H9 (cell line): ENCODE measurements around the gene SP3. TPM values are rescaled to one million over a fixed set of nuclear protein-coding genes. Genes with fewer than 3 reads are reported as not detected.
"Not testable (repeated sequence)": the region's sequence is repeated elsewhere in the genome, so short reads cannot be mapped to it uniquely, and the experiment has no call there.

Experiments
- DNase-seq: peaks from one replicate; pipeline ENCODE4 v3.0.0-alpha.2; 2017
- H2AFZ ChIP-seq: one replicate; pipeline ENCODE4 v1.6.1; 2013; ENCODE audit warnings: mild to moderate bottlenecking, low read length, control low read depth, moderate library complexity
- H2AK5ac ChIP-seq: 2 replicates; pipeline ENCODE4 v1.6.1; 2013; ENCODE audit warnings: low read length, control low read depth, mixed read lengths; ENCODE audit not compliant: insufficient read length
- H2BK120ac ChIP-seq: one replicate; pipeline ENCODE4 v1.6.1; 2013; ENCODE audit warnings: low read depth, mild to moderate bottlenecking, low read length, control low read depth, inconsistent platforms; ENCODE audit not compliant: poor library complexity, severe bottlenecking
- H2BK12ac ChIP-seq: 2 replicates; pipeline ENCODE4 v1.6.1; 2013; ENCODE audit warnings: low read length, control low read depth, mixed read lengths, low read depth; ENCODE audit not compliant: insufficient read length
- H2BK15ac ChIP-seq: 2 replicates; pipeline ENCODE4 v1.6.1; 2013; ENCODE audit warnings: low read depth, low read length, control low read depth
- H2BK20ac ChIP-seq: one replicate; pipeline ENCODE4 v1.6.1; 2013; ENCODE audit warnings: low read depth, mild to moderate bottlenecking, low read length, control low read depth, inconsistent platforms; ENCODE audit not compliant: poor library complexity, severe bottlenecking
- H2BK5ac ChIP-seq: 2 replicates; pipeline ENCODE4 v1.6.1; 2013; ENCODE audit warnings: low read length, control low read depth, mixed read lengths; ENCODE audit not compliant: insufficient read length
- H3K14ac ChIP-seq: 2 replicates; pipeline ENCODE4 v1.6.1; 2013; ENCODE audit warnings: low read length, control low read depth; ENCODE audit not compliant: insufficient read depth
- H3K18ac ChIP-seq: 2 replicates; pipeline ENCODE4 v1.6.1; 2013; ENCODE audit warnings: low read depth, mild to moderate bottlenecking, mixed read lengths, low read length, control low read depth; ENCODE audit not compliant: insufficient read length
- H3K23ac ChIP-seq: 2 replicates; pipeline ENCODE4 v1.6.1; 2013; ENCODE audit warnings: low read length, control low read depth, mixed read lengths, low read depth; ENCODE audit not compliant: insufficient read length
- H3K23me2 ChIP-seq: 2 replicates; pipeline ENCODE4 v1.6.1; 2013; ENCODE audit warnings: low read depth, mild to moderate bottlenecking, mixed read lengths, low read length, control low read depth; ENCODE audit not compliant: insufficient read length, poor library complexity, severe bottlenecking
- H3K27ac ChIP-seq: 2 replicates; pipeline ENCODE4 v1.5.1; 2013; ENCODE audit warnings: low read length, control low read depth, mixed read lengths, low read depth; ENCODE audit not compliant: insufficient read length
- H3K27me3 ChIP-seq: 2 replicates; pipeline ENCODE4 v1.6.1; 2013; ENCODE audit warnings: low read length, control low read depth, inconsistent platforms; ENCODE audit not compliant: insufficient read depth
- H3K4ac ChIP-seq: 2 replicates; pipeline ENCODE4 v1.6.1; 2013; ENCODE audit warnings: low read depth, mild to moderate bottlenecking, control low read depth, inconsistent platforms, low read length, moderate library complexity
- H3K4me1 ChIP-seq: 2 replicates; pipeline ENCODE4 v1.6.1; 2013; ENCODE audit warnings: low read length, control low read depth, inconsistent platforms; ENCODE audit not compliant: insufficient read depth
- H3K4me2 ChIP-seq: 2 replicates; pipeline ENCODE4 v1.6.1; 2013; ENCODE audit warnings: low read length, control low read depth, mixed read lengths; ENCODE audit not compliant: insufficient read length, insufficient read depth
- H3K56ac ChIP-seq: 2 replicates; pipeline ENCODE4 v1.6.1; 2013; ENCODE audit warnings: low read depth, mild to moderate bottlenecking, mixed read lengths, low read length, control low read depth; ENCODE audit not compliant: insufficient read length
- H3K79me1 ChIP-seq: 2 replicates; pipeline ENCODE4 v1.6.1; 2013; ENCODE audit warnings: low read depth, mild to moderate bottlenecking, moderate library complexity, low read length, control low read depth, inconsistent platforms; ENCODE audit not compliant: insufficient read depth, poor library complexity, severe bottlenecking
- H3K79me2 ChIP-seq: 2 replicates; pipeline ENCODE4 v1.6.1; 2013; ENCODE audit warnings: low read length, control low read depth, inconsistent platforms; ENCODE audit not compliant: insufficient read depth
- H3K9ac ChIP-seq: 2 replicates; pipeline ENCODE4 v1.6.1; 2013; ENCODE audit warnings: low read length, control low read depth, mixed read lengths; ENCODE audit not compliant: insufficient read length; ENCODE audit errors: extremely low read depth
- H3K9me3 ChIP-seq: one replicate; pipeline ENCODE4 v1.6.1; 2013; ENCODE audit warnings: low read depth, low read length, inconsistent platforms; ENCODE audit not compliant: control insufficient read depth
- H3T11ph ChIP-seq: one replicate; pipeline ENCODE4 v1.6.1; 2013; ENCODE audit warnings: mild to moderate bottlenecking, low read length, control low read depth, inconsistent platforms
- H4K20me1 ChIP-seq: one replicate; pipeline ENCODE4 v1.6.1; 2013; ENCODE audit not compliant: control insufficient read depth, insufficient read length, insufficient read depth
- H4K5ac ChIP-seq: 2 replicates; pipeline ENCODE4 v1.6.1; 2013; ENCODE audit warnings: low read depth, mild to moderate bottlenecking, mixed read lengths, low read length, control low read depth; ENCODE audit not compliant: insufficient read length
- H4K8ac ChIP-seq: replicated peaks from 2 replicates; pipeline ENCODE4 v1.6.1; 2013; ENCODE audit warnings: low read length, control low read depth, mixed read lengths, low read depth; ENCODE audit not compliant: insufficient read length
- H4K91ac ChIP-seq: 2 replicates; pipeline ENCODE4 v1.6.1; 2013; ENCODE audit warnings: low read depth, mild to moderate bottlenecking, moderate library complexity, mixed read lengths, low read length, control low read depth; ENCODE audit not compliant: insufficient read length
- H3K27ac Mint-ChIP-seq, 3 experiments: 2 replicates in 2 of 3; 3 replicates in 1 of 3; pipeline ENCODE4 v1.8.0; 2020 to 2021; ENCODE audit warnings: mixed read lengths in 3 of 3, mild to moderate bottlenecking in 1 of 3, moderate library complexity in 1 of 3
- H3K27me3 Mint-ChIP-seq: 2 replicates; pipeline ENCODE4 v1.8.0; 2021; ENCODE audit warnings: low read depth, mild to moderate bottlenecking, moderate library complexity, mixed read lengths
- H3K36me3 Mint-ChIP-seq, 3 experiments: 2 replicates in 2 of 3; 3 replicates in 1 of 3; pipeline ENCODE4 v1.8.0; 2020 to 2021; ENCODE audit warnings: low read depth in 3 of 3, mixed read lengths in 3 of 3; ENCODE audit not compliant: insufficient read depth in 1 of 3
- H3K4me1 Mint-ChIP-seq, 2 experiments: 2 replicates each; pipeline ENCODE4 v1.8.0; 2020; ENCODE audit warnings: mixed read lengths in 2 of 2
- H3K4me3 Mint-ChIP-seq, 2 experiments: 2 replicates in 1 of 2; 3 replicates in 1 of 2; pipeline ENCODE4 v1.8.0; 2020 to 2021; ENCODE audit warnings: mild to moderate bottlenecking in 2 of 2, mixed read lengths in 2 of 2, moderate library complexity in 1 of 2
- H3K9me3 Mint-ChIP-seq, 2 experiments: 2 replicates in 1 of 2; 3 replicates in 1 of 2; pipeline ENCODE4 v1.8.0; 2020; ENCODE audit warnings: mild to moderate bottlenecking in 2 of 2, mixed read lengths in 2 of 2, moderate library complexity in 1 of 2
- CTCF ChIP-seq: fragments of 200-600 bp; sonication (generic); conservative IDR thresholded peaks from 3 replicates; pipeline ENCODE4 v1.8.0; 2021; ENCODE audit warnings: antibody characterized with exemption, mild to moderate bottlenecking
- WGBS: extraction: QIAGEN DNeasy Blood & Tissue Kit; methylation state at CpG from one replicate; pipeline ENCODE4 v1.1.7; 2013; ENCODE audit warnings: missing lambda C conversion rate, low lambda C conversion rate, mixed read lengths; ENCODE audit not compliant: insufficient read length; ENCODE audit errors: extremely low coverage; 5-methylcytosine and 5-hydroxymethylcytosine counted together
- total RNA-seq: library from RNA; stranded (reverse); gene quantifications from 2 replicates; pipeline ENCODE4 v1.2.1, GENCODE V29; 2021

The SP3 gene
- total RNA-seq, 1 experiment from 2014 or later, result 86.3 TPM

GRCh38 chr2:173891315-173892037 is 73.7 kb downstream of the SP3 start:
- peaks cover 34 to 38% of the 10 kb centered on the region in 2 experiments for H3K9me3 Mint-ChIP-seq
- H4K8ac ChIP-seq, result no peak overlapping the region
- H3K9ac ChIP-seq, result no peak overlapping the region
- no peak overlapping the region for H3K56ac ChIP-seq
- H3T11ph ChIP-seq, result no peak overlapping the region
- H3K27ac ChIP-seq, result no peak overlapping the region
- no peak overlapping the region for H2AFZ ChIP-seq
- H3K4me3 Mint-ChIP-seq, result no peak overlapping the region
- no peaks in the 10 kb centered on the region for H3K4me1 ChIP-seq
- H3K23me2 ChIP-seq, result no peaks in the 10 kb centered on the region
- H3K27me3 ChIP-seq, result no peaks in the 10 kb centered on the region
- H3K9me3 ChIP-seq, result no peaks in the 10 kb centered on the region
- H4K5ac ChIP-seq, result no peak overlapping the region
- no peak overlapping the region for H3K4me2 ChIP-seq
- H3K27ac Mint-ChIP-seq, result no peak overlapping the region; a peak in 1 of 7 replicates
- H3K79me2 ChIP-seq, result no peaks in the 10 kb centered on the region
- no peak overlapping the region for H4K91ac ChIP-seq
- no peak overlapping the region for H2BK15ac ChIP-seq
- H3K79me1 ChIP-seq, result no peaks in the 10 kb centered on the region
- peaks cover 7 to 32% (median 23%) of the 10 kb centered on the region in 3 experiments; a peak in 6 of 7 replicates for H3K36me3 Mint-ChIP-seq
- DNase-seq, result no peak
- no peak overlapping the region for H2BK12ac ChIP-seq
- no peak overlapping the region for H2BK120ac ChIP-seq
- no peak overlapping the region for H2BK5ac ChIP-seq
- no peak for TF ChIP-seq CTCF
- H3K4ac ChIP-seq, result no peak overlapping the region
- H3K18ac ChIP-seq, result no peak overlapping the region
- no peak overlapping the region for H2BK20ac ChIP-seq
- H3K4me1 Mint-ChIP-seq, result no peaks in the 10 kb centered on the region
- no peak overlapping the region for H3K23ac ChIP-seq
- no peak overlapping the region for H2AK5ac ChIP-seq
- no peak overlapping the region for H3K14ac ChIP-seq
- no CpG with 5 or more reads among the region's 2 CpGs for WGBS
- no peaks in the 10 kb centered on the region for H3K27me3 Mint-ChIP-seq
- H4K20me1 ChIP-seq, result no peaks in the 10 kb centered on the region

GRCh38 chr2:173889464-173889863 is 75.7 kb downstream of the SP3 start:
- H3K9ac ChIP-seq, H3K4me3 Mint-ChIP-seq, H2BK5ac ChIP-seq, H3K23ac ChIP-seq, H3K79me2 ChIP-seq, H4K20me1 ChIP-seq, H2BK15ac ChIP-seq, H3K79me1 ChIP-seq, H4K8ac ChIP-seq, H2AK5ac ChIP-seq, H3K27me3 Mint-ChIP-seq, H3K4me2 ChIP-seq, H3K4me1 Mint-ChIP-seq, H3K18ac ChIP-seq, H3K4me1 ChIP-seq, H3K27me3 ChIP-seq, H3K14ac ChIP-seq, DNase-seq, H3K27ac Mint-ChIP-seq, H3K4ac ChIP-seq, H2BK120ac ChIP-seq, H2BK20ac ChIP-seq, H3K56ac ChIP-seq, H4K91ac ChIP-seq, H3K23me2 ChIP-seq, H4K5ac ChIP-seq, H3T11ph ChIP-seq, H3K27ac ChIP-seq, H2BK12ac ChIP-seq, H2AFZ ChIP-seq, H3K9me3 ChIP-seq: not testable (repeated sequence)
- Mint-ChIP-seq H3K36me3 (peaks cover 8 to 47% (median 25%) of the 10 kb centered on the region in 3 experiments; a peak in 6 of 7 replicates), H3K9me3 (peaks cover 47 to 49% of the 10 kb centered on the region in 2 experiments)
- WGBS, result no CpG with 5 or more reads among the region's 1 CpG
